Left kidney (tissue), 2 donors: ENCODE measurements around the gene PLCL1. TPM values are rescaled to one million over a fixed set of nuclear protein-coding genes. Genes with fewer than 3 reads are reported as not detected.

Experiments used
- DNase-seq: peaks from one replicate; pipeline ENCODE4 v3.0.0-alpha.2; 2013
- polyA plus RNA-seq: library from polyadenylated mRNA; unstranded; fragments of 120-200 nt; gene quantifications from one replicate; pipeline ENCODE4 v1.2.1, GENCODE V29; 2013; ENCODE audit not compliant: insufficient read length

Gene PLCL1
- polyA plus RNA-seq, 1 donor = 16.8 TPM

- no peak for DNase-seq
Observed at GRCh38 chr2:197851451-197851850, 47.1 kb downstream of the PLCL1 start.

- no peak for DNase-seq
Observed at GRCh38 chr2:197852108-197852507, 47.7 kb downstream of the PLCL1 start.

GRCh38 chr2:197853549-197853948, 49.2 kb downstream of the PLCL1 start:
- no peak for DNase-seq

GRCh38 chr2:197857476-197858107, 53.2 kb downstream of the PLCL1 start:
- no peak for DNase-seq

GRCh38 chr2:197858607-197859140, 54.3 kb downstream of the PLCL1 start:
- no peak for DNase-seq

GRCh38 chr2:197862246-197862955, 58.0 kb downstream of the PLCL1 start:
- no peak for DNase-seq

GRCh38 chr2:197863744-197864143, 59.4 kb downstream of the PLCL1 start:
- DNase-seq = no peak

GRCh38 chr2:197866455-197866854, 62.1 kb downstream of the PLCL1 start:
- DNase-seq = no peak

- DNase-seq = no peak
Observed at GRCh38 chr2:197867033-197867432, 62.6 kb downstream of the PLCL1 start.

GRCh38 chr2:197867624-197868023, 63.2 kb downstream of the PLCL1 start:
- DNase-seq = no peak

- DNase-seq = no peak
Observed at GRCh38 chr2:197868206-197868605, 63.8 kb downstream of the PLCL1 start.

- DNase-seq = no peak
Observed at GRCh38 chr2:197869041-197869440, 64.6 kb downstream of the PLCL1 start.

- DNase-seq = no peak
Observed at GRCh38 chr2:197869501-197870111, 65.2 kb downstream of the PLCL1 start.

GRCh38 chr2:197870137-197870536, 65.7 kb downstream of the PLCL1 start:
- no peak for DNase-seq

GRCh38 chr2:197871780-197872456, 67.5 kb downstream of the PLCL1 start:
- DNase-seq = no peak

GRCh38 chr2:197873293-197873701, 68.9 kb downstream of the PLCL1 start:
- DNase-seq = no peak

GRCh38 chr2:197875763-197876162, 71.4 kb downstream of the PLCL1 start:
- DNase-seq = no peak

- no peak for DNase-seq
Observed at GRCh38 chr2:197876524-197876923, 72.1 kb downstream of the PLCL1 start.

GRCh38 chr2:197877038-197877437, 72.6 kb downstream of the PLCL1 start:
- no peak for DNase-seq

- no peak for DNase-seq
Observed at GRCh38 chr2:197878792-197879191, 74.4 kb downstream of the PLCL1 start.

- no peak for DNase-seq
Observed at GRCh38 chr2:197879812-197880408, 75.5 kb downstream of the PLCL1 start.

- no peak for DNase-seq
Observed at GRCh38 chr2:197883354-197884032, 79.1 kb downstream of the PLCL1 start.
